A673 (cell line): ENCODE data around the gene RPTOR. TPM values are rescaled to one million over a fixed set of nuclear protein-coding genes. Genes with fewer than 3 reads are reported as not detected.

Source experiments
- BruUV-seq: library from RNA; stranded (reverse); fragments of 400-500 nt; replicated peaks from 2 replicates; lab custom pipeline; 2021; lab: Mats Ljungman, UMichigan
- CTCF ChIA-PET: fragments of 300-600 bp; sonication (Branson Sonifier 250); formaldehyde crosslinking; loops from one replicate; lab custom pipeline; 2022; ENCODE audit warnings: antibody characterized with exemption; lab: Charles Lee
- POLR2A ChIA-PET: fragments of 300-600 bp; sonication (Branson Sonifier 250); formaldehyde crosslinking; loops from one replicate; lab custom pipeline; 2022; ENCODE audit warnings: antibody characterized with exemption; ENCODE audit not compliant: low non-redundant PET; lab: Charles Lee
- DNase-seq: peaks from one replicate; pipeline ENCODE4 v3.0.0-alpha.2; 2015; ENCODE audit warnings: low spot score
- H3K27ac ChIP-seq: fragments of 200-600 bp; sonication (generic); 2 replicates; pipeline ENCODE4 v1.5.1; 2016; ENCODE audit warnings: mixed run types, low read depth, mild to moderate bottlenecking, mixed read lengths, antibody characterized with exemption, low read length; ENCODE audit not compliant: poor library complexity, severe bottlenecking
- H3K27me3 ChIP-seq: fragments of 200-600 bp; sonication (generic); replicated peaks from 2 replicates; pipeline ENCODE4 v1.6.1; 2017; ENCODE audit warnings: mixed run types, low read depth, mild to moderate bottlenecking, mixed read lengths, antibody characterized with exemption, low read length; ENCODE audit not compliant: insufficient read depth, poor library complexity
- H3K36me3 ChIP-seq: fragments of 200-600 bp; sonication (generic); 2 replicates; pipeline ENCODE4 v1.6.1; 2016; ENCODE audit warnings: mixed run types, mild to moderate bottlenecking, mixed read lengths, antibody characterized with exemption, low read length; ENCODE audit not compliant: insufficient read depth, poor library complexity, severe bottlenecking
- H3K4me1 ChIP-seq: fragments of 200-600 bp; sonication (generic); 2 replicates; pipeline ENCODE4 v1.6.1; 2017; ENCODE audit warnings: mixed run types, mild to moderate bottlenecking, mixed read lengths, antibody characterized with exemption, low read length; ENCODE audit not compliant: insufficient read depth, poor library complexity, severe bottlenecking
- H3K4me3 ChIP-seq: fragments of 200-600 bp; sonication (generic); 2 replicates; pipeline ENCODE4 v1.5.1; 2016; ENCODE audit warnings: low read depth, mixed run types, mild to moderate bottlenecking, mixed read lengths, low read length; ENCODE audit not compliant: poor library complexity, severe bottlenecking
- H3K9me3 ChIP-seq: fragments of 200-600 bp; sonication (generic); 2 replicates; pipeline ENCODE4 v1.6.1; 2016; ENCODE audit warnings: mixed run types, low read depth, mild to moderate bottlenecking, mixed read lengths, antibody characterized with exemption, low read length; ENCODE audit not compliant: poor library complexity, severe bottlenecking
- CTCF ChIP-seq: fragments of 300-800, 200-600 bp; sonication (generic); conservative IDR thresholded peaks from 2 replicates; pipeline ENCODE4 v1.5.1; 2017; ENCODE audit warnings: low read depth, mild to moderate bottlenecking, antibody characterized with exemption, low read length, moderate library complexity, mixed read lengths
- EZH2 ChIP-seq: fragments of 200-600 bp; sonication (generic); IDR thresholded peaks from 2 replicates; pipeline ENCODE4 v1.6.1; 2017; ENCODE audit warnings: borderline replicate concordance, low read depth, mild to moderate bottlenecking, mixed read lengths, antibody characterized with exemption, low read length; ENCODE audit not compliant: poor library complexity, severe bottlenecking
- intact Hi-C: fragments of 100-400 bp; cut with micrococcal nuclease; formaldehyde crosslinking; loops from one replicate; pipeline ENCODE4 v1.10.0; 2022; ENCODE audit not compliant: unreplicated experiment
- total RNA-seq: library from RNA; stranded (reverse); gene quantifications from 2 replicates; pipeline ENCODE4 v1.2.3, GENCODE V29; 2021

Gene RPTOR
- total RNA-seq, 1 experiment from 2014 or later, result 55.2 TPM

GRCh38 chr17:80760511-80760911, 215.9 kb downstream of the RPTOR start:
- no peak overlapping the region for H3K4me3 ChIP-seq
- H3K9me3 ChIP-seq, result no peaks in the 10 kb centered on the region
- no peak overlapping the region for H3K27ac ChIP-seq
- ChIA-PET POLR2A (interaction anchor here (0.6 kb wide), 1 partner anchor 215 kb away, joined by 12 read pairs; no protein-coding TSS in a partner anchor), CTCF (no interaction called here)
- no peaks in the 10 kb centered on the region for H3K36me3 ChIP-seq
- DNase-seq, result no peak
- peaks cover 9% of the 10 kb centered on the region for H3K4me1 ChIP-seq
- intact Hi-C loops, result no loop called here
- TF ChIP-seq EZH2 (no peak), CTCF (no peak)
- H3K27me3 ChIP-seq, result no peaks in the 10 kb centered on the region
- no TSS peak for BruUV-seq

GRCh38 chr17:80761110-80761871, 216.7 kb downstream of the RPTOR start:
- TF ChIP-seq CTCF, result no peak
- no peak for TF ChIP-seq EZH2
- no TSS peak for BruUV-seq
- no peak overlapping the region for H3K4me3 ChIP-seq
- no peak overlapping the region for H3K27ac ChIP-seq
- no peaks in the 10 kb centered on the region for H3K9me3 ChIP-seq
- H3K4me1 ChIP-seq, result peaks cover 9% of the 10 kb centered on the region
- intact Hi-C loops, result no loop called here
- no peaks in the 10 kb centered on the region for H3K36me3 ChIP-seq
- DNase-seq, result peak; percentile 43
- ChIA-PET CTCF (no interaction called here), POLR2A (no interaction called here)
- H3K27me3 ChIP-seq, result no peaks in the 10 kb centered on the region

- H3K4me1 ChIP-seq, result peaks cover 9% of the 10 kb centered on the region
- intact Hi-C loops, result no loop called here
- CTCF ChIA-PET, result no interaction called here
- no peak for DNase-seq
- no peaks in the 10 kb centered on the region for H3K27me3 ChIP-seq
- TF ChIP-seq CTCF (no peak), EZH2 (no peak)
- POLR2A ChIA-PET, result no interaction called here
- BruUV-seq, result no TSS peak
- H3K36me3 ChIP-seq, result no peaks in the 10 kb centered on the region
- H3K27ac ChIP-seq, result no peak overlapping the region
- H3K9me3 ChIP-seq, result no peaks in the 10 kb centered on the region
- no peak overlapping the region for H3K4me3 ChIP-seq
Measured at GRCh38 chr17:80762076-80762475, 217.4 kb downstream of the RPTOR start.
